Muscle of leg (tissue), 11 donors: ENCODE data around the gene ELL. TPM values are rescaled to one million over a fixed set of nuclear protein-coding genes. Genes with fewer than 3 reads are reported as not detected.
"Not testable (repeated sequence)": the region's sequence is repeated elsewhere in the genome, so short reads cannot be mapped to it uniquely, and the experiment has no call there.

ENCODE experiments used
- DNase-seq: peaks from one replicate; pipeline ENCODE4 v3.0.0; 2013
- H3K27ac ChIP-seq: one replicate; pipeline ENCODE4 v1.5.1; 2013; ENCODE audit warnings: mild to moderate bottlenecking, low read length, control low read depth
- H3K27me3 ChIP-seq: one replicate; pipeline ENCODE4 v1.6.1; 2013; ENCODE audit warnings: low read length; ENCODE audit not compliant: control insufficient read depth, insufficient read depth
- H3K36me3 ChIP-seq: one replicate; pipeline ENCODE4 v1.6.1; 2013; ENCODE audit warnings: low read length; ENCODE audit not compliant: control insufficient read depth, insufficient read depth
- H3K4me1 ChIP-seq: one replicate; pipeline ENCODE4 v1.6.1; 2013; ENCODE audit warnings: low read length; ENCODE audit not compliant: control insufficient read depth, insufficient read depth
- H3K4me3 ChIP-seq: one replicate; pipeline ENCODE4 v1.5.1; 2013; ENCODE audit warnings: low read length, control low read depth
- H3K9me3 ChIP-seq: replicated peaks from 2 replicates; pipeline ENCODE4 v1.6.1; 2013; ENCODE audit warnings: low read depth, low read length; ENCODE audit not compliant: control insufficient read depth
- WGBS: methylation state at CpG from one replicate; pipeline ENCODE4 v1.1.5; 2013; ENCODE audit warnings: missing lambda C conversion rate; ENCODE audit not compliant: insufficient coverage; 5-methylcytosine and 5-hydroxymethylcytosine counted together
- polyA plus RNA-seq, 8 donors: library from polyadenylated mRNA; unstranded; fragments of 120-200 nt; gene quantifications; one replicate each; pipeline versions ENCODE4 v1.2.1 to v1.2.3, GENCODE V29; 2013; ENCODE audit warnings: inconsistent platforms in 1 of 8, low replicate concordance in 1 of 8; ENCODE audit not compliant: insufficient read length in 8 of 8, insufficient read depth in 1 of 8
- total RNA-seq: library from RNA; stranded (reverse); fragments of 120-200 nt; gene quantifications from one replicate; pipeline ENCODE4 v1.2.4, GENCODE V29; 2013

The ELL gene
- total and polyA plus RNA-seq, 9 donors, result 11.4 to 20.3 (median 16.7) TPM

DNA sequence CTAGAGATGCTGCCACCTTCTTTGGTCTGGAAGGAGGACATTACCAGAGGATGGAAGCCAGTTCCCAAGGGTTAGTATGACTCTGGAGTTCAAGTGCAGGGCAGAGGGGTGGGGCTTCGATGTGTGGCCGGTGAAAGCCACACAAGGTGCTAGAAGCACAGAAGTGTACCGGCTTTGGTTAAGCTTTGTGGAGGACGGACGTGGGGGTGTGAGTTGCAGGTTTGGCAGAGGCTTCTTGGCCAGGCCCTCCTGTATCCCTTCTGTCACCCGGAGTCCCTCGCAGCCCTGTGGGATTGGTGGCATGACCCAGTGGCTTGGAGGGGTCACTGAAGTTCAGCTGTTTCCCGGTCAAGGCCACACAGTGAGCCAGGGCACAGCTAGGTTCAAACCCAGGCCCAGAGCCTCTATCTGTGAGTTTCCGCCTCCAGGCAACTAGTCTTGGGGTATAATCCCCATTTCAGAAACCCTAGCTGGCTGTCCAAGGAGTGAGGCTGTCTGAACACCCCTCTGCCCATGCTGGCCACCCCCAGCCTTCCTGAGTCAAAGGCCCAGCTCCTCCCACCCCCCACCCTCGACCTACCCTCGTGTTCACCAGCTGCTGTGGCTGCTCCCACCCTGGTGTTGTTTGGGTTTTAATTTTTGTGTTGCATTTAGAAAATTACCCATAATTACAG is 107.2 kb downstream of the ELL start:
- Histone ChIP-seq H3K27me3 (peaks cover 2% of the 10 kb centered on the region), H3K4me3 (peak overlapping the region; percentile 34), H3K36me3 (no peaks in the 10 kb centered on the region), H3K27ac (peak overlapping the region; percentile 100), H3K4me1 (peaks cover 54% of the 10 kb centered on the region), H3K9me3 (no peaks in the 10 kb centered on the region)
- peak; percentile 69 for DNase-seq
- WGBS, result 11% methylated on average over 8 of the region's 11 CpGs

GRCh38 chr19:18412610-18413239 is 109.1 kb downstream of the ELL start:
- Histone ChIP-seq H3K27me3 (peaks cover 2% of the 10 kb centered on the region), H3K4me1 (peaks cover 43% of the 10 kb centered on the region), H3K36me3 (no peaks in the 10 kb centered on the region), H3K9me3 (no peaks in the 10 kb centered on the region), H3K27ac (no peak overlapping the region), H3K4me3 (no peak overlapping the region)
- DNase-seq, result peak; percentile 29
- 79% methylated on average over 15 of the region's 16 CpGs for WGBS

GRCh38 chr19:18408053-18408476 is 113.8 kb downstream of the ELL start:
- H3K36me3 ChIP-seq, result no peaks in the 10 kb centered on the region
- no peaks in the 10 kb centered on the region for H3K27me3 ChIP-seq
- 28% methylated on average over 10 of the region's 10 CpGs for WGBS
- no peaks in the 10 kb centered on the region for H3K9me3 ChIP-seq
- DNase-seq, result no peak
- H3K4me3 ChIP-seq, result no peak overlapping the region
- H3K27ac ChIP-seq, result no peak overlapping the region
- H3K4me1 ChIP-seq, result peaks cover 16% of the 10 kb centered on the region

GRCh38 chr19:18406749-18407148 is 115.1 kb downstream of the ELL start:
- Histone ChIP-seq H3K9me3 (no peaks in the 10 kb centered on the region), H3K4me3 (no peak overlapping the region), H3K36me3 (no peaks in the 10 kb centered on the region), H3K27ac (no peak overlapping the region), H3K4me1 (peaks cover 25% of the 10 kb centered on the region), H3K27me3 (no peaks in the 10 kb centered on the region)
- 95% methylated on average over 4 of the region's 9 CpGs for WGBS
- DNase-seq, result no peak

DNA sequence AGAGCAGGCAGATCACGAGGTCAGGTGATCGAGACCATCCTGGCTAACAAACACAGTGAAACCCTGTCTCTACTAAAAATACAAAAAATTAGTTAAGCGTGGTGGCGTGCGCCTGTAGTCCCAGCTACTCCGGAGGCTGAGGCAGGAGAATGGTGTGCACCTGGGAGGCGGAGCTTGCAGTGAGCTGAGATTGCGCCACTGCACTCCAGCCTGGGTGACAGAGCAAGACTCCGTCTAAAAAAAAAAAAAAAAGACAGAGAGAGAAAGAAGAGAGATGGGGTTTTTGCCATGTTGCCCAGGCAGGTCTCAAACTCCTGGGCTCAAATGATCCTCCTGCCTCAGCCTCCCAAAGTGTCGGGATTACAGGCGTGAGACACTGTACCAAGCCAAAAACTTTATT is 116.1 kb downstream of the ELL start:
- H3K27ac ChIP-seq, DNase-seq, H3K4me3 ChIP-seq, H3K27me3 ChIP-seq, H3K36me3 ChIP-seq, H3K9me3 ChIP-seq: not testable (repeated sequence)
- 92% methylated on average over 2 of the region's 11 CpGs for WGBS
- peaks cover 29% of the 10 kb centered on the region for H3K4me1 ChIP-seq

- not testable (repeated sequence) for H3K27me3 ChIP-seq, DNase-seq, H3K9me3 ChIP-seq, H3K36me3 ChIP-seq, H3K4me3 ChIP-seq
- Histone ChIP-seq H3K4me1 (peaks cover 25% of the 10 kb centered on the region), H3K27ac (peak overlapping the region; percentile 84)
- WGBS, result 56% methylated on average over 4 of the region's 18 CpGs
These were observed 119.2 kb downstream of the ELL start for GRCh38 chr19:18402455-18403248.

DNA sequence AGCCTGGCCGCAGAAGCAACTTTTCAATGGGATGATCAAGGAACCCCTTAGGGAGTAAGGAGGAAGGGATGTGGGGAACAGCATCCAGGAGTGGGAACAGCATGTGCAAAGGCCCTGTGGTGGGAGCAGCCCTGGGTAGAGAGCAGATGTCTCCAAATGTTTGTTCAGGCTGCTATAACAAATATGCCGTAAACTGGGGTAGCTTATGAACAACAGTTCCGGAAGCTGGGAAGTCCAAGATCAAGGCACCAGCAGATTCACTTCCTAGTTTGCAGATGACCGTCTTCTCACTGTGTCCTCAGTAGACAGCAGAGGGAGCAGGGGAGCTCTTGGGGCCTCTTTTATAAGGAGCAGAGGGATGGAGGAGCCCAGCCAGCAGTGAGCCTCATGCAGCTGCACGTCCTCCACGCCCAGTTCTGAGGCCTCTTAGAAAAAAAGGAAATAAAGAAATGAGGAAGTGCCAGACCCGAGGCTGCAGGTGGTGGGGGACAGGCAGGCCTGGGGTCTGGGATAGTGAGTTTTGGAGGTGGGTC is 120.2 kb downstream of the ELL start:
- WGBS, result 23% methylated on average over 6 of the region's 7 CpGs
- no peaks in the 10 kb centered on the region for H3K36me3 ChIP-seq
- no peaks in the 10 kb centered on the region for H3K9me3 ChIP-seq
- no peak overlapping the region for H3K4me3 ChIP-seq
- H3K4me1 ChIP-seq, result peaks cover 33% of the 10 kb centered on the region
- peaks cover 14% of the 10 kb centered on the region for H3K27me3 ChIP-seq
- peak overlapping the region; percentile 84 for H3K27ac ChIP-seq
- peak; percentile 96 for DNase-seq

- peaks cover 17% of the 10 kb centered on the region for H3K27me3 ChIP-seq
- no peaks in the 10 kb centered on the region for H3K9me3 ChIP-seq
- 68% methylated on average over 6 of the region's 6 CpGs for WGBS
- no peaks in the 10 kb centered on the region for H3K36me3 ChIP-seq
- H3K4me1 ChIP-seq, result peaks cover 34% of the 10 kb centered on the region
- no peak overlapping the region for H3K27ac ChIP-seq
- no peak overlapping the region for H3K4me3 ChIP-seq
- peak; percentile 49 for DNase-seq
These were observed 122.9 kb downstream of the ELL start for GRCh38 chr19:18399008-18399407.

- H3K4me1 ChIP-seq, result peaks cover 22% of the 10 kb centered on the region
- 10% methylated on average over 20 of the region's 33 CpGs for WGBS
- H3K4me3 ChIP-seq, result peak within 1 kb of the TSS; percentile 26
- DNase-seq, result peak; percentile 76
- no peaks in the 10 kb centered on the region for H3K9me3 ChIP-seq
- H3K36me3 ChIP-seq, result no peaks in the 10 kb centered on the region
- no peak within 1 kb of the TSS for H3K27ac ChIP-seq
- peaks cover 17% of the 10 kb centered on the region for H3K27me3 ChIP-seq
These were observed 124.3 kb downstream of the ELL start, which contains the start of gene LRRC25 for GRCh38 chr19:18397242-18398202. LRRC25 (minus strand) TSS chr19:18397622; CDS start chr19:18396963, 659 bp downstream.
